ENCODE measurements around the gene CLCNKA.
"Not testable (repeated sequence)": the region's sequence is repeated elsewhere in the genome, so short reads cannot be mapped to it uniquely, and the experiment has no call there.

GRCh38 chr1:16042654-16043053, 20.8 kb downstream of the CLCNKA start:
- not testable (repeated sequence) for TF ChIP-seq CTCF (optimal IDR thresholded peaks at IDR 0.05 in 1 of 3, IDR thresholded peaks at IDR 0.05 in 1 of 3, conservative IDR thresholded peaks at IDR 0.05 in 1 of 3; ENCODE audit: extremely low read depth in 1 of 3, insufficient read depth in 2 of 3, low read length in 3 of 3); EZH2 (IDR thresholded peaks at IDR 0.05; ENCODE audit: low read length)
